GM18517 (cell line): ENCODE measurements around the gene TRIM36.

Source experiments
- ATAC-seq: cut with Tn5 transposase; IDR thresholded peaks from one replicate; pipeline ENCODE4 v1.9.1; 2021; ENCODE audit warnings: mild to moderate bottlenecking, moderate library complexity; ENCODE audit not compliant: unreplicated experiment

Gene TRIM36

GRCh38 chr5:115169487-115170133, at the start of gene TRIM36:
Gene TRIM36, minus strand, starts transcription at chr5:115169908. Its CDS starts 274 bp downstream, at chr5:115169634.
- peak; percentile 94 for ATAC-seq

GRCh38 chr5:115214541-115214940, 44.8 kb upstream of the TRIM36 start:
- ATAC-seq: no peak

GRCh38 chr5:115209279-115209678, 39.6 kb upstream of the TRIM36 start:
- ATAC-seq: peak; percentile 100

GRCh38 chr5:115202952-115203351, 33.2 kb upstream of the TRIM36 start:
- ATAC-seq: no peak

- no peak for ATAC-seq
Observed at GRCh38 chr5:115196161-115196560, 26.5 kb upstream of the TRIM36 start.

- no peak for ATAC-seq
Observed at GRCh38 chr5:115194676-115195075, 25.0 kb upstream of the TRIM36 start.

GRCh38 chr5:115193295-115193694, 23.6 kb upstream of the TRIM36 start:
- ATAC-seq: no peak

- ATAC-seq: no peak
Observed at GRCh38 chr5:115192098-115192497, 22.4 kb upstream of the TRIM36 start.

- no peak for ATAC-seq
Observed at GRCh38 chr5:115191474-115192031, 21.8 kb upstream of the TRIM36 start.

- ATAC-seq: no peak
Observed at GRCh38 chr5:115190388-115190787, 20.7 kb upstream of the TRIM36 start.

- no peak for ATAC-seq
Observed at GRCh38 chr5:115189866-115190265, 20.2 kb upstream of the TRIM36 start.

- no peak for ATAC-seq
Observed at GRCh38 chr5:115186794-115187193, 17.1 kb upstream of the TRIM36 start.

GRCh38 chr5:115184770-115185169, 15.1 kb upstream of the TRIM36 start:
- no peak for ATAC-seq

GRCh38 chr5:115181757-115182156, 12.0 kb upstream of the TRIM36 start:
- ATAC-seq: no peak

- peak; percentile 55 for ATAC-seq
Observed at GRCh38 chr5:115180165-115180709, 10.5 kb upstream of the TRIM36 start.

GRCh38 chr5:115179394-115180164, 9.9 kb upstream of the TRIM36 start:
- peak; percentile 14 for ATAC-seq

- no peak for ATAC-seq
Observed at GRCh38 chr5:115179030-115179393, 9.3 kb upstream of the TRIM36 start.

GRCh38 chr5:115170929-115171510, 1.3 kb upstream of the TRIM36 start:
- ATAC-seq: no peak

GRCh38 chr5:115170134-115170928, 623 bp upstream of the TRIM36 start:
- ATAC-seq: peak; percentile 49

GRCh38 chr5:115168829-115169486, 750 bp downstream of the TRIM36 start:
- ATAC-seq: no peak
